G401 (cell line): ENCODE data around the gene DNA2. TPM values are rescaled to one million over a fixed set of nuclear protein-coding genes. Genes with fewer than 3 reads are reported as not detected.

Experiments
- DNase-seq: peaks from one replicate; pipeline ENCODE4 v3.0.0-alpha.2; 2015; ENCODE audit warnings: low spot score
- in situ Hi-C: cut with HindIII; loops from 2 replicates; pipeline ENCODE4 v1.10.0; 2016; ENCODE audit warnings: low sequenced_read_pairs, mixed read lengths
- total RNA-seq: library from RNA; depleted of rRNA; stranded (reverse); fragments of >200 nt; shearing (Covaris generic); gene quantifications from 2 replicates; pipeline ENCODE4 v1.2.3, GENCODE V29; 2014; rRNA removed

Gene DNA2
- total RNA-seq, 1 experiment from 2014 or later, result 41.0 TPM

- DNase-seq, result no peak
- in situ Hi-C loops, result no loop called here
These were observed 104.7 kb downstream of the DNA2 start for GRCh38 chr10:68367121-68367520.

- in situ Hi-C loops, result no loop called here
- DNase-seq, result no peak
These were observed 105.2 kb downstream of the DNA2 start for GRCh38 chr10:68366600-68366999.

GRCh38 chr10:68365611-68366010 is 106.2 kb downstream of the DNA2 start:
- in situ Hi-C loops, result no loop called here
- no peak for DNase-seq

DNA sequence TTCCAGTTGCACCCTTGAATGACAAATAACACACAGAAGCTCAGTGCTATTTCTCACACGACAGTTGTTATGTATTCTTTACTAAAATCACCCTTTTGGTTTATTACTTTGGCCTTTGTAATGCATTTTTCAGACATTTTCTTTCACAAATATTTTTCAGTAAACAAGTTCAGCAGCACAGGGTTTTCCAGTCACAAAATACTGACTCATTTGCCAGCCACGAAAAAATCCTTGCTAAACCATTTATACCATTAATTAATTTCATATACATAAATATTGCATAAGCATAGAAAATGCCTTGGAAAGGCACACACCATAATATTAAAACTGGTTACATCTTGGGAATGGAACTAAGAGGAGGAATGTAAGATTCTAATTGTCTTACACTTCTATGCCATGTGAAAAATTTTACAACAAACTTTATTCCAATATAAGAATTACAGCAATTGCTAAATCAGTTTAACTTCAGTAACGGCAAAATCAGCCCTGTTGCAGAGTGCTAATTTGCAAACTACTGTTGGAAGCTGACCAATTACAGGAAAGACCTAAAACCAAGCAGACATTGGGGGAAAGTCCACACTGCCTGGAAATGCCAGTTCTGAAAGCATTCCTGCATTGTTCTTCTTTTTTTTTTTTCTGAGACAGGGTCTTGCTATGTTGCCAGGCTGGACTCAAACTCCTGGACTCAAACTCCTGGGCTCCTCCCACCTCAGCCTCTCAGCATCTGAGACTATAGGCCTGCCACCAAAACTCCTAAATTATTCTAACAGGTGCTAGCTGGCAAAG is 107.5 kb downstream of the DNA2 start:
- in situ Hi-C loops, result no loop called here
- DNase-seq, result no peak

Other genes with a start within 250 kb of the DNA2 start
- 0.37 and 0.92 TPM in 2 replicates for gene ATOH7, start 239.9 kb downstream of the DNA2 start, total RNA-seq
- 32.1 and 67.4 TPM in 2 replicates for gene HNRNPH3, start 139.9 kb downstream of the DNA2 start, total RNA-seq
- gene PBLD, start 139.0 kb downstream of the DNA2 start, total RNA-seq, result 0.37 and 2.3 TPM in 2 replicates
- gene RUFY2, start 64.7 kb downstream of the DNA2 start, total RNA-seq, result 8.5 and 10.3 TPM in 2 replicates
- 7.5 and 14.3 TPM in 2 replicates for gene SLC25A16, start 55.5 kb upstream of the DNA2 start, total RNA-seq
- 3.1 and 6.7 TPM in 2 replicates for gene TET1, start 88.4 kb upstream of the DNA2 start, total RNA-seq
- gene CCAR1, start 249.3 kb upstream of the DNA2 start, total RNA-seq, result 26.6 and 42.9 TPM in 2 replicates